ENCODE results near the gene GNE. TPM values are rescaled to one million over a fixed set of nuclear protein-coding genes. Genes with fewer than 3 reads are reported as not detected.
A peak's percentile ranks its signal among the peaks of the same experiment; 100 is the strongest.

The GNE gene
- total and polyA plus RNA-seq, 2 of the 13 experiments (the other 11 are each of a cell fraction or from before 2014, with no cell fraction given) = 16.1 to 24.1 TPM

DNA sequence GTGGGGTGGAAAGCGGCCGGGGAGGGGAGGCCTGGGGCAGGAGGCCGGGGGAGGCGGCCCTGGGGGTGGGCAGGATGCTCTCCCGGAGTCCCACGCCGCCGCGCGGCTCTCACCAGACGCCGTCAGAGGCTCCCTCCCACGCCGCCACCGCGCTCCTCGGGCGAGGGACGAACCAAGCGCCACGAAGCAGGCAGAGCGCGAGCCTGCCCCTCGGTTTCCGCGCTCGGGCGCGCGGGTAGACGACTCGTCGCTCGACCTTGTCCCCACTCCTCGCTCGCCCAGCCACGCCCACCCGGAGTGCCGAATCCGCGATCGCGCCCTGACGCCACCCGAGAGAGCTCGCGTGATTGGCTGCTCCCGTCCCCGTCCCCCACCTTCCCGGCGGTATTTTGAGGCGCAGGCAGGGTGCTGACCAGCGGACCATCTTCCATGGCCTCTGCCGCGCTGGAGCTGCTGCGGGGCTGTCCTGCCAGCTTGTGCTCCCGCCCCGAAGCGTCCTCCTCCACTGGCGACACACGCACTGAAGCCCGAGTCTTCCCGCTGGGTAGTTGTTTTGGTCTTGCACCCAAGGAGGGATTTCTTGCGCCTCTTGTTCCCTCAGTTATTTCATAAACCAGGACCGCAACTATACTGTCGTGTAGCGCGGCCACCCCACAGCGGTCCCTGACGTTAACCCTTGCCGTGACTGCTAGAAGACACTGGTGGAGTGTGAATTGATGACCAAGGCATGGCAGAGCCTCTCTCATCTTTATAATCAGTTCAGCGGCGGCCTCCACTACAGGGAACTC lies at the start of gene GNE (continued):
- TF ChIP-seq, protein P1, sequence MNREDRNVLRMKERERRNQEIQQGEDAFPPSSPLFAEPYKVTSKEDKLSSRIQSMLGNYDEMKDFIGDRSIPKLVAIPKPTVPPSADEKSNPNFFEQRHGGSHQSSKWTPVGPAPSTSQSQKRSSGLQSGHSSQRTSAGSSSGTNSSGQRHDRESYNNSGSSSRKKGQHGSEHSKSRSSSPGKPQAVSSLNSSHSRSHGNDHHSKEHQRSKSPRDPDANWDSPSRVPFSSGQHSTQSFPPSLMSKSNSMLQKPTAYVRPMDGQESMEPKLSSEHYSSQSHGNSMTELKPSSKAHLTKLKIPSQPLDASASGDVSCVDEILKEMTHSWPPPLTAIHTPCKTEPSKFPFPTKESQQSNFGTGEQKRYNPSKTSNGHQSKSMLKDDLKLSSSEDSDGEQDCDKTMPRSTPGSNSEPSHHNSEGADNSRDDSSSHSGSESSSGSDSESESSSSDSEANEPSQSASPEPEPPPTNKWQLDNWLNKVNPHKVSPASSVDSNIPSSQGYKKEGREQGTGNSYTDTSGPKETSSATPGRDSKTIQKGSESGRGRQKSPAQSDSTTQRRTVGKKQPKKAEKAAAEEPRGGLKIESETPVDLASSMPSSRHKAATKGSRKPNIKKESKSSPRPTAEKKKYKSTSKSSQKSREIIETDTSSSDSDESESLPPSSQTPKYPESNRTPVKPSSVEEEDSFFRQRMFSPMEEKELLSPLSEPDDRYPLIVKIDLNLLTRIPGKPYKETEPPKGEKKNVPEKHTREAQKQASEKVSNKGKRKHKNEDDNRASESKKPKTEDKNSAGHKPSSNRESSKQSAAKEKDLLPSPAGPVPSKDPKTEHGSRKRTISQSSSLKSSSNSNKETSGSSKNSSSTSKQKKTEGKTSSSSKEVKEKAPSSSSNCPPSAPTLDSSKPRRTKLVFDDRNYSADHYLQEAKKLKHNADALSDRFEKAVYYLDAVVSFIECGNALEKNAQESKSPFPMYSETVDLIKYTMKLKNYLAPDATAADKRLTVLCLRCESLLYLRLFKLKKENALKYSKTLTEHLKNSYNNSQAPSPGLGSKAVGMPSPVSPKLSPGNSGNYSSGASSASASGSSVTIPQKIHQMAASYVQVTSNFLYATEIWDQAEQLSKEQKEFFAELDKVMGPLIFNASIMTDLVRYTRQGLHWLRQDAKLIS (CRISPR knock-in tag; IDR thresholded peaks at IDR 0.05) = peak; percentile 56; the same call in 1 of the 2 replicates
- TF ChIP-seq, protein P2, sequence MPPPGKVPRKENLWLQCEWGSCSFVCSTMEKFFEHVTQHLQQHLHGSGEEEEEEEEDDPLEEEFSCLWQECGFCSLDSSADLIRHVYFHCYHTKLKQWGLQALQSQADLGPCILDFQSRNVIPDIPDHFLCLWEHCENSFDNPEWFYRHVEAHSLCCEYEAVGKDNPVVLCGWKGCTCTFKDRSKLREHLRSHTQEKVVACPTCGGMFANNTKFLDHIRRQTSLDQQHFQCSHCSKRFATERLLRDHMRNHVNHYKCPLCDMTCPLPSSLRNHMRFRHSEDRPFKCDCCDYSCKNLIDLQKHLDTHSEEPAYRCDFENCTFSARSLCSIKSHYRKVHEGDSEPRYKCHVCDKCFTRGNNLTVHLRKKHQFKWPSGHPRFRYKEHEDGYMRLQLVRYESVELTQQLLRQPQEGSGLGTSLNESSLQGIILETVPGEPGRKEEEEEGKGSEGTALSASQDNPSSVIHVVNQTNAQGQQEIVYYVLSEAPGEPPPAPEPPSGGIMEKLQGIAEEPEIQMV (CRISPR knock-in tag; IDR thresholded peaks at IDR 0.05; ENCODE audit: low read depth) = peak; percentile 95
- 0 out of 2 replicates have a peak, but pooled peaks have one; percentile 12 for TF ChIP-seq KDM6A (CRISPR knock-in tag; IDR thresholded peaks at IDR 0.05; ENCODE audit: low read depth)
- TF ChIP-seq ZNF121 (CRISPR knock-in tag; IDR thresholded peaks at IDR 0.05) = no peak
- no peak for TF ChIP-seq ZNF570 (CRISPR knock-in tag; IDR thresholded peaks at IDR 0.05; ENCODE audit: borderline replicate concordance)
- no peak for TF ChIP-seq U2AF2 (IDR thresholded peaks at IDR 0.05; ENCODE audit: low read depth, low read length)
- TF ChIP-seq ZNF264 (CRISPR knock-in tag; IDR thresholded peaks at IDR 0.05) = peak; percentile 72
- TF ChIP-seq NFIB (CRISPR knock-in tag; IDR thresholded peaks at IDR 0.05; ENCODE audit: borderline replicate concordance) = no peak
- TF ChIP-seq, protein P3, sequence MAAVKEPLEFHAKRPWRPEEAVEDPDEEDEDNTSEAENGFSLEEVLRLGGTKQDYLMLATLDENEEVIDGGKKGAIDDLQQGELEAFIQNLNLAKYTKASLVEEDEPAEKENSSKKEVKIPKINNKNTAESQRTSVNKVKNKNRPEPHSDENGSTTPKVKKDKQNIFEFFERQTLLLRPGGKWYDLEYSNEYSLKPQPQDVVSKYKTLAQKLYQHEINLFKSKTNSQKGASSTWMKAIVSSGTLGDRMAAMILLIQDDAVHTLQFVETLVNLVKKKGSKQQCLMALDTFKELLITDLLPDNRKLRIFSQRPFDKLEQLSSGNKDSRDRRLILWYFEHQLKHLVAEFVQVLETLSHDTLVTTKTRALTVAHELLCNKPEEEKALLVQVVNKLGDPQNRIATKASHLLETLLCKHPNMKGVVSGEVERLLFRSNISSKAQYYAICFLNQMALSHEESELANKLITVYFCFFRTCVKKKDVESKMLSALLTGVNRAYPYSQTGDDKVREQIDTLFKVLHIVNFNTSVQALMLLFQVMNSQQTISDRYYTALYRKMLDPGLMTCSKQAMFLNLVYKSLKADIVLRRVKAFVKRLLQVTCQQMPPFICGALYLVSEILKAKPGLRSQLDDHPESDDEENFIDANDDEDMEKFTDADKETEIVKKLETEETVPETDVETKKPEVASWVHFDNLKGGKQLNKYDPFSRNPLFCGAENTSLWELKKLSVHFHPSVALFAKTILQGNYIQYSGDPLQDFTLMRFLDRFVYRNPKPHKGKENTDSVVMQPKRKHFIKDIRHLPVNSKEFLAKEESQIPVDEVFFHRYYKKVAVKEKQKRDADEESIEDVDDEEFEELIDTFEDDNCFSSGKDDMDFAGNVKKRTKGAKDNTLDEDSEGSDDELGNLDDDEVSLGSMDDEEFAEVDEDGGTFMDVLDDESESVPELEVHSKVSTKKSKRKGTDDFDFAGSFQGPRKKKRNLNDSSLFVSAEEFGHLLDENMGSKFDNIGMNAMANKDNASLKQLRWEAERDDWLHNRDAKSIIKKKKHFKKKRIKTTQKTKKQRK (IDR thresholded peaks at IDR 0.05; ENCODE audit: low read length) = no peak
- TF ChIP-seq SYNCRIP (IDR thresholded peaks at IDR 0.05; ENCODE audit: insufficient read depth, low read depth, low read length) = no peak
- no peak for TF ChIP-seq ZNF614 (CRISPR knock-in tag; IDR thresholded peaks at IDR 0.05; ENCODE audit: borderline replicate concordance)
- TF ChIP-seq KLF16 (CRISPR knock-in tag; IDR thresholded peaks at IDR 0.05) = peak; percentile 8 to 97; a peak in 3 of 4 replicates
- 0 out of 2 replicates have a peak, but pooled peaks have one; percentile 38 for TF ChIP-seq ZNF430 (CRISPR knock-in tag; IDR thresholded peaks at IDR 0.05)
- TF ChIP-seq NAIF1 (CRISPR knock-in tag; IDR thresholded peaks at IDR 0.05; ENCODE audit: borderline replicate concordance) = peak; percentile 39; the same call in 1 of the 2 replicates
- no peak for TF ChIP-seq REL (CRISPR knock-in tag; conservative IDR thresholded peaks at IDR 0.05)
- no peak for TF ChIP-seq RXRB (CRISPR knock-in tag; IDR thresholded peaks at IDR 0.05; ENCODE audit: borderline replicate concordance)
- peak; percentile 23; the same call in 1 of the 2 replicates for TF ChIP-seq ZFP36L1 (CRISPR knock-in tag; IDR thresholded peaks at IDR 0.05)
